Stimulated activated CD4-positive, alpha-beta T cell treated with anti-CD3 and anti-CD28 coated beads, Interleukin-15, amount 100 ng/mL, for 24 hours (primary cell): ENCODE measurements around the gene MORC2.
A peak's percentile ranks its signal among the peaks of the same experiment; 100 is the strongest.

ENCODE experiments used
- DNase-seq: peaks from one replicate; pipeline ENCODE4 v3.0.0-alpha.2; 2020

The MORC2 gene

DNA sequence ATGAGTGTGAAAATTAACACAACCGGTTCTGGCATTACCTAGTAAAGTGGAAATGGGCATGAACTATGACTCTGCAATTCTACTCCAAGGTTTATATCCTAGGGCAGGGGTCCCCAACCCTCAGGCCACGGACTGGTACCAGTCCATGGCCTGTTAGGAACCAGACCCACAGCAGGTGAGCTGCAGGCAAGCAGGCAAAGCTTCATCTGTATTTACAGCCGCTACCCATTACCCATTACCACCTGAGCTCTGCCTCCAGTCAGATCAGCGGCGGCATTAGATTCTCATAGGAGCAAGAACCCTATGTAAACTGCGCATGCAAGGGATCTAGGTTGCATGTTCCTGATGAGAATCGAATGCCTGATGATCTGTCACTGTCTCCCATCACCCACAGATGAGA is 49.8 kb downstream of the MORC2 start:
- DNase-seq, result no peak

DNA sequence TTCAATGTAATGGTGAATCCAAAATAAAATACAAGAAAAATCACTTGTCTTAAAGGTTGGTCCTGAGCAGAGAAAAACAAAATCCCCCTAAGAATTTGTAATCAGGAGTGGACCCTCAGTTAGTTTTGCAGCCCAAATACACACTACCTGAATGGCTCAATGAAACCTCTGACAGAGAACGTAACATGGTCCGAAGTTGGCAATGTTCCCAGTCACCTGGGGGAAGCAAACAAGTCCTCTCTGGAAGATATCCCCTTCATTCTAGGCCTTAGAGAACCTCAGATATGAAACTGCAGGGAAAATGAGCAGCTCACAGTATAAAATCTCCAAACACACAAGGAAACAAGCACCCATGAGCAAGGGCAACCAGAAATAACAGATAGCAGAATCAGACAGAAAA is 58.2 kb downstream of the MORC2 start:
- DNase-seq, result no peak

- DNase-seq, result no peak
Observed at GRCh38 chr22:30909306-30909705, 59.3 kb downstream of the MORC2 start.

DNA sequence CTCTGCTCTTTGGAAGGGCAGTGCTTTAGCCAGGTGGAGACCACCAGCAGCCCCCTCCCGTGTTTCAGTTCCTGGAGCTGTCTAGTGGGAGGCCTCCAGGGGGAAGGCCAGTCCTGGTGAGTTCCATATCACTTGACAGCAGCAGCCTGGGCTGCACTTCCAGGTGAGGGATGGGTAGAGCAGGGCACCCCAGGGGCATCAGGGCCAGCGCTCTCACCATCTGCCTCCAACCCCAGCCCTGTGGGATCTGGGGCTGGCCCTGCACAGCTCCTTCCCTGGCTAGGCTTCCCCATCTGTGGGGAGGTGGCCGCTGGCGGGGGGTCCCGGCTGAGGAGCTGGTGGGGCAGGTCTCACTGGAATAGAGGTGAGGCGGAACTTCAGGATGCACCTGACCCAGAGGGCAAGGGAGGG is 60.5 kb downstream of the MORC2 start:
- DNase-seq, result no peak

- DNase-seq, result no peak
Observed at GRCh38 chr22:30906946-30907345, 61.6 kb downstream of the MORC2 start.

GRCh38 chr22:30906411-30906810 is 62.2 kb downstream of the MORC2 start:
- DNase-seq, result no peak

- DNase-seq, result no peak
Observed at GRCh38 chr22:30905696-30906341, 62.8 kb downstream of the MORC2 start.

DNA sequence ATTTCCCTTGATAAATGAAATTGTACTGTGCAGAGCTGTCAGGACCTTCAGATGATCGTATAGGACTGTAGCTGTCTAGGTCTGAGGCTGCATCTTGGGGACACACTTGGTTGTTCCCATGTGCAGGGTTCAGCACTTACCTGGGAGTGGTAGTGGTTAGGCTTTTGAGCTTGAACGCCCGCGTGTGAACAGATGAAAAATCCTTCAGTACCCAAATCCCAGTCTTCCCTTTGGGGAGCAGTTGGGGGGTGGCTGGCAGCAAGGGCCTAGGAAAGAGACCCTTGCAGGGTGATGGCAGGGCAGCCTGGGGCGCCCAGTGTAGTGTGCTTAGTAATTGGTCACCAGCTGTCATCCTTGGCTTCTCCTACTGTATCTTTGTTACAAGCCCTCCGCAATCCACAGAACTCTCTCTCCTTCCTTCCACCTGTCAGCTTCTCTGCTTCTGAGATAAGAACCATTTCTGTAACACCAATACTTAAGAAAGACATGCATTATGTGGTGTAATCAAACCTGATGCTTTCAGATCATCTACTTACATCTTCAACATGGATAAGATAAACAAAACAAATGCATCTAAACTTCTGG is 64.6 kb downstream of the MORC2 start:
- no peak for DNase-seq

DNA sequence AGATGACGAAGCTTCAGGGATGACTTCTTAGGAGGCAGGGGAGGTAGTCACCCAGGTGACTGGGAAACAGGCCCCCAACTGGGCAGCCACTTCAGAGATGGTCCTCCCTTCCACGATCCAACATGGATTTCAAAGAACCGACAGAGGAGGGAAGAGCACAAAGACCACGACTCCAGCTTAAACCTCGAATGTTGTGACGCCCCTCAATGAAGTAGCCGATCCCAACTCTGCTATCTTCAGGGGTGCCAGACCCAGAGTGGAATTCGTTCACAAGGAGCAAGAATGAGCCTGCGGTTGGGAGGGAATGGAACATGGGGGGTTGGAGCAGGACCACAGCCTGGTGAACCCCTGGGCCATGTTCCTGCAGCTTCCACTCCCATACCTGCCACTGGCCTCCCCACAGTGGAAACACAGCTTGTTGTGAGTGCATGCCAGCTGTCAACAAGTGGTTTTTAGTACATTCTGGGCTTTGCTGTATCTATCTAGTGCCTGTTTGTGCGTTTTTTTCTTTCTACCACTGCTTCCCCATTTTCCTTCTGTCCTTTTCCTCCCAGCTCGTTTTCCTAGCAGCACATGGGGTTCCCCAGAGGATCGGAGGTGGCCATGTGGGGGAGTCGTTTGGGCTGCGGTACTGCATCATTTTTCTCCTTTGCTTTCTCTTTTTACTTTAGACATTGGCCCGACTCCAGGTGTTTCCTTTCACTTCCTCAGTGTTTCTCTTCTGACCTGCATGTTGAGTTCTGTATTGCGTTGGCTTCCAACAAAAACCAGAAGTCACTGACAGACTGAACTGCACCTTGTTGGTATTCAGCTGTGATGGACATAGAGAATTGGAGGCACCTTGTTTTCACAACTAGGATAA is 65.8 kb downstream of the MORC2 start:
- DNase-seq, result no peak

DNA sequence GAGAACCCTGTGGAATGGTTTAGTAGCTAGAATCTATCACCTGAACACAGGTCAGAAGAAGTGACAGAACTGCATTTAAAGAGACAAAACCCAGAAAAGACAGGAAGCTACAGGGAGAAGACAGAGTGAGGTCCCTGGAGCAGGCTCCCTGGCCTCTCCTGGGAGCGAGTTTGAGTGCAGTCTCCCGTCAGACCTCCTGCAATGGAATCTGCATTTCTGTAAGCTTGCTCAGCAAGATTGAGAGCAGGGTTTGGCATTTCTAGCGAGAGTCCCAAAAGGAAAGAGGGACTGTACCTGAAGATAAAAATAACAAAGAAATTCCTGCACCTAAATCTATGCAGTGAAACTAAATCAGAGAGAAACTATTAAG is 74.2 kb downstream of the MORC2 start:
- no peak for DNase-seq

DNA sequence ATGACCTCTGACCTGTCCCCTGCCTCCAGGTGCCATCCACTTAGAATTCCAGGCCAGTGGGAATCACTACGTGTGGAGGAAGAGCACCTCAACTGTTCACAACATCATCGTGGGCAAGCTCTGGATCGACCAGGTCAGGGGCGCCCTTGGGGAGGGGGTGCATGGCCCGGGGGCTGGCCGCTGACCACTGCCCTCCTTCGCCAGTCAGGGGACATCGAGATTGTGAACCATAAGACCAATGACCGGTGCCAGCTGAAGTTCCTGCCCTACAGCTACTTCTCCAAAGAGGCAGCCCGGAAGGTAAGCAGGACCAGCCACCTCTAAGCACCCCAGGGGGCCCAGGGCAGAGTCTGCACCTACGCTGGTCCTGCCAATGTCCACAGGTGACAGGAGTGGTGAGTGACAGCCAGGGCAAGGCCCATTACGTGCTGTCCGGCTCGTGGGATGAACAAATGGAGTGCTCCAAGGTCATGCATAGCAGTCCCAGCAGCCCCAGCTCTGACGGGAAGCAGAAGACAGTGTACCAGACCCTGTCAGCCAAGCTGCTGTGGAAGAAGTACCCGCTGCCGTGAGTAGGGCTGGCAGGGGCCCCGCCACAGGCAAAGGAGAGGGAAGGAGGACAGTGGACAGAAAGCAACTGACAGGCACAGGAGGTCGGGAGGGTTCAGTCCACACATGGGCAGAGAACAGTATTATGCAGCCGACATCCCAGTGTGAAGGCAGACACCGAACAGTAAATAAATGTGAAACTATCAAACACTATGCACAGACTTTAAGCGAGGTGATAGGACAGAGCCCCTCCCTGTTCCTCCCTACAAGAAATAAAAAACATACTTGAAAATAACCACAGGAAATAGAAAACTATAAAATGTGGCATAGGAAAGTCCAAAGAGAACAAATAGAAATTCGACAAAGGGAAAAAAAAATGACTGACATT is 74.9 kb downstream of the MORC2 start:
- no peak for DNase-seq

DNA sequence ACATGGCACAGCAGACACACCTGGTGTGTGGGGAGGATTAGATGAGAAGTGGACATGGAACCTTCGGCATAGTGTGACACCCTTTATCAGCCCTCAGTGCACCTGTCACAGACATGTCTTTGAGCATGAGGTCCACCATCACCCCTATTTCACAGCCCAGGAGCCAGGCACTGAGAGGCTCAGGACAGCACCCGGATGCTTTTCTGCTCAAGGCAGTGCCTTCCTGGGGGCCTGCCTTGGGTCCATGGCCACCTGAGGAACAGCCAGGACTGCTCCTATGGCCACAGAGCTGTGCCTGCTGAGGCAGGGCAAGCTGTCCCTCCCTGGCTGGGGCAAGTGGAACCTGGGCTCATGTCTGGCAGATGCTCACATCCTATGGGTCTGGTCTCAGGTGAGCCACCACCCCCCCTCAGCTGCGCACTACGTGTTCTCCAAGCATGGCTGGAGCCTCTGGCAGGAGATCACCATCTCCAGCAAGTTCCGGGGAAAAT is 75.8 kb downstream of the MORC2 start:
- no peak for DNase-seq

- no peak for DNase-seq
Observed at GRCh38 chr22:30892286-30892685, 76.3 kb downstream of the MORC2 start.

GRCh38 chr22:30891781-30892180 is 76.8 kb downstream of the MORC2 start:
- DNase-seq, result no peak

- no peak for DNase-seq
Observed at GRCh38 chr22:30891443-30891755, 77.2 kb downstream of the MORC2 start.

GRCh38 chr22:30890686-30891442 is 77.7 kb downstream of the MORC2 start:
- DNase-seq, result peak; percentile 57

DNA sequence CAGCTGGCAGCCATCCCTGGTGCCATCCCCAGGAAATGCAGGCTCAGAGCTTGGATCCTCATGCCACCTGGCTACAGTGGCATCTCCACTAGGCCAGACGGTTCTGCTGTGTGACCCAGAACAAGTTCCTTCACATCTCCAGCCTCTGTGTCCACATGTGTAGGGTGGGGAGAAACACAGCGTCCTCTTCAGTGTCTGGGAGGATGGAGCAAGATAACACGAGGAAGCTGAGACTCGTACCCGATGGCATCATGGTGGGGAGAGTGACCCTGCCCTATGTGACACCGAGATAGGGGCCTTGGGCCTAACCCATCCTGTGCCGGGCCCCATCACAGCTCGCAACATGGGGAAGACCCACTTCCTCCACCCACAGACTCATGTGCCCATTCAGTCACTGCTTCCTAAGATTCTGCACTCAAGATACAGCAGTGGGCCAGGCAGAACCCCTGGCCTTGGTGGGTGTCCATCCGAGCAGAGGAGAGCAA is 78.5 kb downstream of the MORC2 start:
- DNase-seq, result no peak

GRCh38 chr22:30889268-30889995 is 79.1 kb downstream of the MORC2 start:
- DNase-seq, result no peak

- DNase-seq, result no peak
Observed at GRCh38 chr22:30887861-30888260, 80.7 kb downstream of the MORC2 start.

- DNase-seq, result no peak
Observed at GRCh38 chr22:30887453-30887852, 81.1 kb downstream of the MORC2 start.

GRCh38 chr22:30885591-30885990 is 83.0 kb downstream of the MORC2 start:
- DNase-seq, result no peak
